Endothelial cell of umbilical vein (primary cell): ENCODE measurements around the gene ZNF525. TPM values are rescaled to one million over a fixed set of nuclear protein-coding genes. Genes with fewer than 3 reads are reported as not detected.
"Not testable (repeated sequence)": the region's sequence is repeated elsewhere in the genome, so short reads cannot be mapped to it uniquely, and the experiment has no call there.

Experiments used
- BruUV-seq: library from RNA; stranded (reverse); fragments of 400-500 nt; replicated peaks from 2 replicates; lab custom pipeline; 2021; lab: Mats Ljungman, UMichigan
- CTCF ChIA-PET: fragments of 300-600, 350-600 bp; sonication (Branson Sonifier 250); formaldehyde crosslinking; loops from one replicate; lab custom pipeline; 2021; ENCODE audit warnings: antibody characterized with exemption, inconsistent platforms; lab: Charles Lee
- POLR2A ChIA-PET: fragments of 300-600, 350-600 bp; sonication (Branson Sonifier 250); formaldehyde crosslinking; loops from one replicate; lab custom pipeline; 2021; ENCODE audit warnings: antibody characterized with exemption, inconsistent platforms; lab: Charles Lee
- DNase-seq: peaks from one replicate; pipeline ENCODE4 v3.0.0-alpha.2; 2011; ENCODE audit warnings: low read depth, low spot score
- FAIRE-seq: peaks from 2 replicates; lab custom pipeline; 2011; peaks lifted over from hg19 to GRCh38; lab: Jason Lieb, UNC
- H2AFZ ChIP-seq: 2 replicates; pipeline ENCODE4 v1.6.0; 2012; ENCODE audit warnings: low read depth, low read length, control low read depth, inconsistent platforms
- H3K27ac ChIP-seq: 2 replicates; pipeline ENCODE4 v1.5.1; 2011; ENCODE audit warnings: low read depth, mild to moderate bottlenecking, control low read depth, low read length, moderate library complexity; ENCODE audit not compliant: insufficient read depth
- H3K27me3 ChIP-seq, 2 experiments: 2 replicates each; pipeline versions ENCODE4 v1.6.0 to v1.6.1; 2011; ENCODE audit warnings: low read length in 2 of 2, mixed read lengths in 1 of 2; ENCODE audit not compliant: control insufficient read depth in 2 of 2, insufficient read depth in 2 of 2
- H3K36me3 ChIP-seq, 2 experiments: 2 replicates in 1 of 2; 3 replicates in 1 of 2; pipeline ENCODE4 v1.5.1; 2011; ENCODE audit warnings: low read length in 2 of 2, mild to moderate bottlenecking in 1 of 2, moderate library complexity in 1 of 2; ENCODE audit not compliant: control insufficient read depth in 2 of 2, insufficient read depth in 2 of 2; ENCODE audit errors: extremely low read depth in 1 of 2
- H3K4me1 ChIP-seq: 3 replicates; pipeline ENCODE4 v1.5.1; 2011; ENCODE audit warnings: mild to moderate bottlenecking, low read length; ENCODE audit not compliant: control insufficient read depth, insufficient read depth; ENCODE audit errors: extremely low read depth
- H3K4me2 ChIP-seq: 2 replicates; pipeline ENCODE4 v1.6.1; 2011; ENCODE audit warnings: low read length, control low read depth, mixed read lengths; ENCODE audit not compliant: insufficient read depth
- H3K4me3 ChIP-seq, 3 experiments: fragments of 200-600 bp in 1 of 3; sonication (generic), shearing (Covaris generic) in 1 of 3; replicated peaks in 1 of 3; 2 replicates each; pipeline ENCODE4 v1.5.1; 2011 to 2016; ENCODE audit warnings: control low read depth in 3 of 3, low read length in 3 of 3, mild to moderate bottlenecking in 2 of 3, inconsistent platforms in 1 of 3, low read depth in 1 of 3, moderate library complexity in 1 of 3; ENCODE audit not compliant: insufficient read depth in 1 of 3
- H3K79me2 ChIP-seq: 2 replicates; pipeline ENCODE4 v1.6.0; 2012; ENCODE audit warnings: low read length, inconsistent platforms; ENCODE audit not compliant: control insufficient read depth, insufficient read depth
- H3K9ac ChIP-seq: replicated peaks from 2 replicates; pipeline ENCODE3; 2011; ENCODE audit warnings: low read length, control low read depth; ENCODE audit not compliant: insufficient read depth; ENCODE audit errors: extremely low read depth
- H3K9me1 ChIP-seq: replicated peaks from 3 replicates; pipeline ENCODE4 v1.6.0; 2011; ENCODE audit warnings: mild to moderate bottlenecking, low read length; ENCODE audit not compliant: control insufficient read depth, insufficient read depth; ENCODE audit errors: extremely low read depth
- H3K9me3 ChIP-seq: replicated peaks from 2 replicates; pipeline ENCODE4 v1.5.1; 2012; ENCODE audit warnings: low read length, inconsistent platforms; ENCODE audit not compliant: control insufficient read depth, insufficient read depth
- H4K20me1 ChIP-seq: replicated peaks from 2 replicates; pipeline ENCODE3; 2011; ENCODE audit warnings: mild to moderate bottlenecking, low read length; ENCODE audit not compliant: control insufficient read depth, insufficient read depth; ENCODE audit errors: extremely low read depth
- MAX ChIP-seq: IDR thresholded peaks from 2 replicates; pipeline ENCODE4 v1.6.1; 2011; ENCODE audit not compliant: insufficient read depth, insufficient read length
- MYC ChIP-seq: IDR thresholded peaks from one replicate; pipeline ENCODE4 v1.6.1; 2011; ENCODE audit warnings: mild to moderate bottlenecking, low read depth, low read length
- POLR2AphosphoS5 ChIP-seq: IDR thresholded peaks from 2 replicates; pipeline ENCODE4 v1.6.1; 2012; ENCODE audit warnings: low read depth, mild to moderate bottlenecking, control low read depth, low read length, moderate library complexity; ENCODE audit not compliant: insufficient read depth
- dilution Hi-C: fragments of 300-500 bp; cut with MboI; formaldehyde crosslinking; loops from one replicate; pipeline ENCODE4 v1.15.0; 2019; ENCODE audit warnings: low sequenced_read_pairs; ENCODE audit not compliant: extremely low pct_ligation_motif_present
- intact Hi-C: fragments of 100-400 bp; cut with micrococcal nuclease; formaldehyde crosslinking; loops from one replicate; pipeline ENCODE4 v1.10.0; 2022
- polyA plus RNA-seq, 4 experiments: library from polyadenylated mRNA; depleted of rRNA in 3 of 4; stranded (reverse) in 3 of 4; unstranded in 1 of 4; fragments of >200 nt; gene quantifications; 2 replicates each; pipeline versions ENCODE4 v1.2.1 to v1.2.3, GENCODE V29; 2011 to 2012; ENCODE audit warnings: missing spikeins in 1 of 4
- total RNA-seq: library from RNA; stranded (reverse); gene quantifications from 2 replicates; pipeline ENCODE4 v1.2.3, GENCODE V29; 2021

The ZNF525 gene
- total and polyA plus RNA-seq, 2 donors (not counting 3 experiments of a cell fraction or from before 2014, with no cell fraction given), result 0.59 to 3.8 TPM

- H3K4me1 ChIP-seq, result peaks cover 5% of the 10 kb centered on the region
- no peak overlapping the region for H2AFZ ChIP-seq
- DNase-seq (no peak), FAIRE-seq (no peak)
- H3K9me1 ChIP-seq, result no peaks in the 10 kb centered on the region
- dilution Hi-C loops (no loop called here), intact Hi-C loops (loop anchor here (5.0 to 10.0 kb wide), 2 partner anchors 36 to 202 kb away; partner anchors contain the start of genes ZNF665 and ZNF761)
- peaks cover 3% of the 10 kb centered on the region for H3K79me2 ChIP-seq
- ChIA-PET POLR2A (no interaction called here), CTCF (no interaction called here)
- H3K27ac ChIP-seq, result no peak overlapping the region
- H3K9ac ChIP-seq, result no peak overlapping the region
- H3K9me3 ChIP-seq, result no peaks in the 10 kb centered on the region
- H3K4me3 ChIP-seq, result no peak overlapping the region
- TF ChIP-seq MAX, result no peak
- no peak for TF ChIP-seq MYC
- TF ChIP-seq POLR2AphosphoS5, result no peak
- no peaks in the 10 kb centered on the region for H3K27me3 ChIP-seq
- H3K4me2 ChIP-seq, result no peak overlapping the region
- no peaks in the 10 kb centered on the region for H4K20me1 ChIP-seq
- no TSS peak for BruUV-seq
- peaks cover 0 to 4% of the 10 kb centered on the region in 2 experiments for H3K36me3 ChIP-seq
These were observed 31.0 kb downstream of the ZNF525 start for GRCh38 chr19:53396525-53396868.

GRCh38 chr19:53397918-53398317, 32.4 kb downstream of the ZNF525 start:
- BruUV-seq, CTCF ChIA-PET: not testable (repeated sequence)
- intact Hi-C loops, result loop anchor here (5.0 to 10.0 kb wide), 2 partner anchors 34 to 203 kb away; partner anchors contain the start of genes ZNF665 and ZNF761

More at GRCh38 chr19:53397918-53398317, 32.4 kb downstream of the ZNF525 start:
- H3K79me2 ChIP-seq, H3K4me1 ChIP-seq, H3K4me2 ChIP-seq, H2AFZ ChIP-seq, H3K9me1 ChIP-seq, FAIRE-seq, H3K36me3 ChIP-seq, H4K20me1 ChIP-seq, H3K4me3 ChIP-seq, DNase-seq, H3K9ac ChIP-seq, H3K27ac ChIP-seq, H3K27me3 ChIP-seq, dilution Hi-C loops, H3K9me3 ChIP-seq, POLR2A ChIA-PET: not testable (repeated sequence)
